Measurements from ENCODE around the gene KLHL35. TPM values are rescaled to one million over a fixed set of nuclear protein-coding genes. Genes with fewer than 3 reads are reported as not detected.

The KLHL35 gene
- total and polyA plus RNA-seq, 2 donors from 2014 or later = 0.26 to 1.8 TPM

GRCh38 chr11:75480185-75481175 lies 47.5 kb upstream of the KLHL35 start:
- no peak overlapping the region for H3K9ac ChIP-seq (ENCODE audit: low read length in 3 of 3)
- no peak for DNase-seq
- no peaks in the 10 kb centered on the region for H3K27me3 ChIP-seq (ENCODE audit: control insufficient read depth, insufficient read depth, low read length)
- no peak overlapping the region for H3K27ac ChIP-seq (ENCODE audit: low read depth in 2 of 2, low read length in 2 of 2)
- peaks cover 0 to 9% (median 0%) of the 10 kb centered on the region in 3 donors for H3K4me1 ChIP-seq (ENCODE audit: control insufficient read depth in 2 of 3, insufficient read depth in 2 of 3, low read depth in 1 of 3, low read length in 3 of 3)
- no peaks in the 10 kb centered on the region for H3K36me3 ChIP-seq (ENCODE audit: control insufficient read depth in 2 of 3, insufficient read depth in 3 of 3, low read length in 3 of 3)
- TF ChIP-seq CTCF (IDR thresholded peaks at IDR 0.05; ENCODE audit: borderline replicate concordance, extremely low read depth, insufficient read depth) = no peak
- intact Hi-C loops (cut with DNase I) = no loop called here
- H3K4me3 ChIP-seq (ENCODE audit: low read length in 3 of 3) = no peak overlapping the region
- FAIRE-seq = no peak
- no peaks in the 10 kb centered on the region for H3K9me3 ChIP-seq (ENCODE audit: control insufficient read depth in 2 of 3, insufficient read depth in 1 of 3, low read length in 3 of 3)

- Histone ChIP-seq H3K9ac (ENCODE audit: low read length in 3 of 3) (no peak overlapping the region), H3K36me3 (ENCODE audit: control insufficient read depth in 2 of 3, insufficient read depth in 3 of 3, low read length in 3 of 3) (no peaks in the 10 kb centered on the region), H3K27me3 (ENCODE audit: control insufficient read depth, insufficient read depth, low read length) (no peaks in the 10 kb centered on the region), H3K9me3 (ENCODE audit: control insufficient read depth in 2 of 3, insufficient read depth in 1 of 3, low read length in 3 of 3) (no peaks in the 10 kb centered on the region), H3K4me3 (ENCODE audit: low read length in 3 of 3) (no peak overlapping the region), H3K27ac (ENCODE audit: low read depth in 2 of 2, low read length in 2 of 2) (no peak overlapping the region), H3K4me1 (ENCODE audit: control insufficient read depth in 2 of 3, insufficient read depth in 2 of 3, low read depth in 1 of 3, low read length in 3 of 3) (peaks cover 0 to 15% (median 0%) of the 10 kb centered on the region in 3 donors)
- intact Hi-C loops (cut with DNase I) = no loop called here
- no peak for FAIRE-seq
- DNase-seq = no peak
- no peak for TF ChIP-seq CTCF (IDR thresholded peaks at IDR 0.05; ENCODE audit: borderline replicate concordance, extremely low read depth, insufficient read depth)
Observed at GRCh38 chr11:75479597-75480145, 46.7 kb upstream of the KLHL35 start.

GRCh38 chr11:75478783-75479596 lies 46.0 kb upstream of the KLHL35 start:
- no peak for TF ChIP-seq CTCF (IDR thresholded peaks at IDR 0.05; ENCODE audit: borderline replicate concordance, extremely low read depth, insufficient read depth)
- Histone ChIP-seq H3K9me3 (ENCODE audit: control insufficient read depth in 2 of 3, insufficient read depth in 1 of 3, low read length in 3 of 3) (no peaks in the 10 kb centered on the region), H3K27ac (ENCODE audit: low read depth in 2 of 2, low read length in 2 of 2) (no peak overlapping the region), H3K4me3 (ENCODE audit: low read length in 3 of 3) (no peak overlapping the region), H3K27me3 (ENCODE audit: control insufficient read depth, insufficient read depth, low read length) (no peaks in the 10 kb centered on the region), H3K4me1 (ENCODE audit: control insufficient read depth in 2 of 3, insufficient read depth in 2 of 3, low read depth in 1 of 3, low read length in 3 of 3) (peaks cover 0 to 18% (median 0%) of the 10 kb centered on the region in 3 donors), H3K9ac (ENCODE audit: low read length in 3 of 3) (no peak overlapping the region), H3K36me3 (ENCODE audit: control insufficient read depth in 2 of 3, insufficient read depth in 3 of 3, low read length in 3 of 3) (no peaks in the 10 kb centered on the region)
- DNase-seq = peak in 2 of 5 donors; percentile 23 to 39
- no peak for FAIRE-seq
- intact Hi-C loops (cut with DNase I) = no loop called here
